HS-27A (cell line): ENCODE results near the gene RWDD1.

Source experiments
- DNase-seq: peaks from one replicate; pipeline ENCODE4 v3.0.0-alpha.2; 2012; ENCODE audit warnings: low read depth, missing footprints

RWDD1 gene, protein sequence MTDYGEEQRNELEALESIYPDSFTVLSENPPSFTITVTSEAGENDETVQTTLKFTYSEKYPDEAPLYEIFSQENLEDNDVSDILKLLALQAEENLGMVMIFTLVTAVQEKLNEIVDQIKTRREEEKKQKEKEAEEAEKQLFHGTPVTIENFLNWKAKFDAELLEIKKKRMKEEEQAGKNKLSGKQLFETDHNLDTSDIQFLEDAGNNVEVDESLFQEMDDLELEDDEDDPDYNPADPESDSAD

DNA sequence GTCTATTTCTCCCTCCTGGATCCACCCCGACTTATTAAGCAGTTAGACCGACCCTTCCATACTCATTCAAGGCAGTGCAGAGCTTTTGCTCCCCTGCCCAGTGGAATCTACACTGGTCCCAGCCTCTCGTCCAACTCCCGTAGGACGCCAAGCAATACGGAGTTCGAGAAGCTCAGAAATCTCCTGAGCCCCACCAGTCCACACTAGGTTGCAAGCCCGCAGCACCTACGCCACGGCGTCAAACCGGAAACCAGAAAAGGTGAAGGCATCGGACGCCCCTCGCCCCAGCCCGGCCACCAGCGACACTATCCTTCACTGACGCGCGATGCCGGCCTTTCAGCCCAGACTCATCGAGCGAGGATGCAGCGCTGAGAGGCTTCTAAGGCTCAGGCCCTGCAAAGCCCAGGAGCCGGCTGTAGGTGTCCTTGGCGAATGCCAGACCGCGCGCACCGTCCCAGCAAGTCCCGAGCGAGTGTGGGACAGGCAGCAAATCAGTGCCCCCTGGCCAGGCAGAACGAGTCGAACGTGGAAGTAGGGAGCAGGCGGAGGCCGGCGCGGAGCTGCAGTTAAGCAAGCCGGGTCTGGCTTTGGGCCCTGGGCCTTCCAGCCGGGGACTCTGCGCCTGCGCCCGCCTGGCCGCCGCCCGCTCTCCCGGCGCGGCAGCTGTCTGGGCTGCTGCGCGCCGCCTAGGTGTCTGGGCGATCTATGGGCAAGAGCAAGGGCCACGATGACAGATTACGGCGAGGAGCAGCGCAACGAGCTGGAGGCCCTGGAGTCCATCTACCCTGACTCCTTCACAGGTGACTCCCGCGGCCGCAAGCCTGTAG, at the start of gene RWDD1:
RWDD1 (plus strand) TSS at position 649 of the 827 bp plus-strand sequence; CDS start at position 728, 79 bp downstream.
- peak; percentile 97 for DNase-seq

DNA sequence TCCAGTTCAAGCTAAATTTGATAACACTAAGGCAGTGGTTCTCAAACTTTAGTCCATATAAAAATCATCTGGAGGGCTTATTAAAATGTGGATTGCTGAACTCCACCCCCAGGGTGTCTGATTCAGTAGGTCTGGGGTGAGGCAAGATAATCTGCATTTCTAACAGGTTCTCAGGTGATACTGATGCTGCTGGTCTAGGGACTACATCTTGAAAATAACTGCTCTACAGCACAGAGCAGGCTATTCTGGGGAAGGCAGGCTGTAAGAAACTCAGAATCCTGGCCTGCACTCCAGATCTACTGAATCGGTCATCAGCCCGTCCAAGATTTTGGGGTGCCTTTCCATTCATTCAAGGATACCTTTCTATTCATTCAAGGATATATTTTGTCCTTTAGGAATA, 48.4 kb upstream of the RWDD1 start:
- no peak for DNase-seq

DNA sequence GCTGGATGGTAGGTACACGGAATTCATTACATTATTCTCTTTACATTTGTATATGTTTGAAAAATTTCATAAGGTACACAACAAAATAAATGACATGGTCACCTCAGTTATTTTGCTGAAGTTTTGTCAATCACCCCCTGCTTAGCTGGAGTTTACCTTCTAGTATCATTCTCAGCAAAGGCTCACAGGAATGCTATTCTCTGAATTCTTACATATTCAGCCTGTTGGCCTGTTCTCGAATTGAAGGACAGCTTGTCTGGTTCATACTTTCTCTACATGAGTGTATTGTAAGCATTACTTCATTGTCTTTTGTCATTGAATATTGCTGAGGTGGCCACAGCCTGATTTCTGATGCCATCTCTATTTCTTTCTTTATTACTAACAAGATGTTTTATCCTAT, 47.1 kb upstream of the RWDD1 start:
- no peak for DNase-seq

DNA sequence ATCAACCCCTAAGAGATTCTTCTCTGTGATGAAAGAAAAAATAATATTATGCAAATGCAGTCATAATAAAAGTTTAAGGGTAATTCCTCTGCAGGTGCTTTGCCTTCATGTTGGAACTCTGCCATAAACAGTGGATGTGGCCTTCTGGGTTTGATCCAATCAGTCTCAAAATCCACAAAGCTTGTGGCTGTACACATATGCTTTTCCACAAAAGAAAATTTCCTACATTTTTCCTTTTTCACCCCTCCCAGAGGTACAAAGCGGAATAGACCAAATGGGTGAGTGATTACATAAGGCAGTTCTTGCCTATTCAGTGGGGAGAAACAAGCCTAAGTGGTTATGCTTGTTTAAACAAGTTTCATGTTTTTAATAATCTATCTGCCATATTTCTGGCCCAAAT, 43.2 kb upstream of the RWDD1 start:
- DNase-seq = no peak

DNA sequence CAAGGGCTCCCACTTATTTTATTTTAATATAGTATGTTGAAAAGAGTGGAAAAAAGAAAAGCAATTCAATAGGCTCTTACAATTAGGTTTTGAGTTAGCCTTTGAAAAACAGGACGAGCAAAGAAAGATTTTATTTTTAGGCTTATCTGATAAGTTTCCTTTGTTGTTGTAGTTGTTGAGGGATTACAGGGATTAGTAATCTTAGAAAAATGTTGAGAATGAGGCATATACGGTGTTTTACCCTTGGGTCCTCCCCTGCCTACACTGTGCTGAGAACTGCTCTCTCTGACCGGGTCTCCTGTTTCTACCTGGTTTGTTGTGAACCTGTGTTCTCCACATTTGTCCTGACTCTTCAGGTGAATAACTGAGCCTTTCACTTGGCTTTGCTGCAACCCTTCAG, 42.5 kb upstream of the RWDD1 start:
- no peak for DNase-seq

DNA sequence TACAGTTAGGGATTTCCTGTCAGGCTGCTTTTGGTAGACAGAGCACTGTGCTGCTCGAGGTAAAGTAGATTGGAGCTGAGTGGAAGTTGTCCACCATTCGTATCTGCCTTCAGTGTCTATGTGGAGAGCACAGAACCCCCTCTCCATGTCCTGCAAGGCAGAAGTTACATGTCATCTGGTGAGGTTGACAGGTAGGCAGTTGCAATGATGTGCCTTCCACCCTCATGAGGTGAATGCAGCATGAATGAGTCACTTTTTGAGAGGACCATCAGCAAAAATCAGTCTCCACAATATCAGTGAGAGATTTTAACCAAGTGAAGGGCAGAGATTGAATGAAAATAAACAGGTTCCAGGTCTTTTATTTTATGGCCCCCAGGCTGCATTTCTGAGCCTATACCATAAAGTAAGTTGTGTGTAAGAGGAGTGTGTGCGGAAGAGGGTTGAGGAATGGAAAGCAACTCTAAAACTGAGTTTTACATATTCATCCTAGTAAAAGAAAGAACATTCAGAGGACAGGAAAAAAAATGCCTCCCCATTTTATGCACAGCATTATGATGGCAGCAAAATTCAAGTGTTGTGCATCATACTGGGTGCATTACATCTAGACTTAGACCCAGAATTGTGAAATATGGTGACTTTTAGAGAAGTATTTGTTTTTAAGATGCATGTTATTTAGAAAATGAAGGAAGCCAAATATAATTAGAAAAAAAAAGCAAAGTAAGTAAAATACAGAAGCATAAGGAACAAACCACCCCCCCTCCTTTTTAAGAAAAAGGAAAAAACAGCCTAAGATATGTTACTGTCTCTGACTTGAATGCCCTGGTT, 41.6 kb upstream of the RWDD1 start:
- no peak for DNase-seq

DNA sequence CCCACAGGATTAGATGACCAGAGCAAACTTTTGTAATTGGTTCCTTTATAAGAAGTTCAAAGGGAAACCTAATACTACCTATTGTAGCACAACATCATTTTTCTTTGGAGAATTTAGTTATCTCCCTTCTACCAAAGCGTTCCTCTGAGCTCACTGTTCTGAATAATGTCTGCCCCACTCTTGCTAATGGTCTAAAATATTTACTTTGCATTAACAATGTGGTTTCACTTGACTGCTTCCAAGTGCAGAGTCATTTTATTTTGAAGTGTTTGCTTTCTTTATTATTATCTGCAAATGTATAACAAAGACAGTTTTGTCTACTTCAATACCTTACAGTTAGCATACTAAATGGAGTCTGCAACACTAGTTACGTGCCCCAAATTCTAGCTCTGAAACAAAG, 40.9 kb upstream of the RWDD1 start:
- DNase-seq = no peak

DNA sequence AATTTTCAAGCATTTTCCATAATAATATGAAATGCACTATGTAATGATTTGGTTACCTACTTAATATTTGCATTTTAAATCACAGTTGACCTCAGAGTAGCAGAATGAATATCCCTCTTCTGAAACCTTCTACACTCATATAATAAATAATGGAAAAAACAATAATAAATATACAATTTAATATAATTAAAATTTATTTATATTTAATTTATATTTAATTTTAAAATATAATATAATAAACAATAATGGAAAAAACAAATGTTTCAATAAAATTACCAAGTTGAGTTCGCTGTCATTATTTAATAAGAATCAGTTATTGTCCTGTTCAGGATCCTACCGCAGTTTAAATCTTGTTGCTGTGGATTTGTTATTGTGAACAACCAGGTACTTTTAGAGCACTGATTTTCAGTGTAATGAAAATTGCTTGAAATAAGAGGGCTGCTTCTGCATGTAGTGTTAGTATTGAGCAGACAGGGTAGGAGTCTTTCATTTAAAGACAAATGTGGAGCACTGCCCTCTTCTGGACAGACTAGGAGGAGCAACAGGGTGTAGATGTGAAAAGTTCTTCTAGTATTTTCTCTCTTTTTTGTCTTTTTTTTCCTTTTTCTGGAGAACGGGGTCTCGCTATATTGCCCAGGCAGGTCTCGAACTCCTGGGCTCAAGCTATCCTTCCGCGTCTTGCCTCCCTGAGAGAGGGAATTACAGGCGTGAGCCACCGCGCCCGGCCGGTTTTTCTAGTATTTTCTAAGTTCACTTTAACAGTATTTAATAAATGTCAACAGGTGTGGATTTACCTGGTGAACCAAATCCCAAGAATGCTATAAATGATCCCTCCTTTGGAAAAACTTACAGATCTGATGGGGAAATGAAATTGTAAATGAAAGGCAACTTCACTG, 39.4 kb upstream of the RWDD1 start:
- no peak for DNase-seq

DNA sequence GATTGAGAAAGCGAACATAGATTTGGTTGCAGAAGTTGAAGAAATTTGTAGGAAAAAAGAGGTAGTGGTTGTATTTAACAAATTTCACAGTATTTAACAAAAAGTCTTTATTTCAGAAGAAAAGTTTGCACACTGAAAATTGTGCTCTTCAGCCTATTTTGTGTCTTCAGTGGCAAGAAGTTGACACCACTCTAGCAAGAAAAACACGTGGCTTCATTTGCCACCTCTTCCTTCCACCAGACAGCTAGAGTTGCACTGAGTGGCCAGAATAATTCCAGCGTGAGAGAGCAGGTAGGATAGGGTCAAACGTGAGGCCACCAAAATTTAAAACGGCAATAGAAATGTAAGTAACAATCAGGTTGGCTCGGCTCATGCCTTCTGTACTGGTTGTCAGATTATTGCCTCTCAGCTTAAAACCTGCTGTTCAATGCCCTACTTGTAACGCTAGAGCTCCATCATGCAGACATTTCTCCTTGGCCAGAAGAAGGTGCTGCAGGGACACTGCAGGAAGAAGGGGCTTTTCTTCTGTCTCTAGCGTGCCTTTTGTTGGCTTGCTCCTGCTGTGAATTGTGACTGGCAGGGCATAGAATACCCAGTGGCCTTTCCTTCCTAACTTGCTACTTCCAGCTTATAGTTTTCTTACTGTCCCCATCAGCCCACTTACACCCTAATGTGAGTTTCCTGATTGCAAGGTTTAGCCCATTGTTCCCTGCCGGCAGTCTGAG, 37.9 kb upstream of the RWDD1 start:
- no peak for DNase-seq

DNA sequence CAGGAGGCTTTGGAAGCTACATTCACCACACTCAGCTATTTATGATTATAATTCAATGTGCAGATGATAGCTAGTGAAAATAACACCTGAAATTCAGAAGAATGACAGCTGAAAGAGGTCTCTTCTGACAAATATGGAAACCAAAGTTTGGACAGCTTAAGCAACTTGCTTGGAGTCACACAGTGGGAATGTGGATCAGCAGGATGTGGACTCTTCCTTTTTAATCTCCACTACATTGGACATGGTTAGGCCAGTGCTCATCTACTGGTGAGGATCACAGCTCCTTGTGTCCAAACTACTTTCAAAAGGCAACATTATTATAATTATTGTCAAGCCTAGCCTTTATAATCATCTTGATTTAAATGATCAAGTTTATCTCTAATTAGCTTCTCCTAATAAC, 36.2 kb upstream of the RWDD1 start:
- DNase-seq = no peak

DNA sequence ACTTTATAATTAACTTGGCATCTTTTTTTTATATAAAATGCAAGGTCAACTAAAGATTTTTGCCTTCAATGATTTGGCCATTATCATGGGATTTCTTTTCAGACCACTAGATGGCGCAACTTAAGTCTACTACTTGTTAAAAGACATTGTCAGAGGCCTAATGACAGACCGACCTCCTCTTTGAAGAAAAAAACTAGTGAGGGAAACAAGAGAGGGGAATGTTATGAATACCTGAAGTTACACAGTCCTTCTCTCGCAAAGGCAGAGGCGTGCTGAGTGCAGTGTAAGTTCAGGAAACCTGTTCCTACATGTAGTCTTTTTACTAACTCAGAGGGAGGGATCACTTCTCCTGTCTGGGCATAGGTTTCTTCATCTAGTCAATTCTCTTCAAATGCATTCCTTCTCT, 35.1 kb upstream of the RWDD1 start:
- no peak for DNase-seq

DNA sequence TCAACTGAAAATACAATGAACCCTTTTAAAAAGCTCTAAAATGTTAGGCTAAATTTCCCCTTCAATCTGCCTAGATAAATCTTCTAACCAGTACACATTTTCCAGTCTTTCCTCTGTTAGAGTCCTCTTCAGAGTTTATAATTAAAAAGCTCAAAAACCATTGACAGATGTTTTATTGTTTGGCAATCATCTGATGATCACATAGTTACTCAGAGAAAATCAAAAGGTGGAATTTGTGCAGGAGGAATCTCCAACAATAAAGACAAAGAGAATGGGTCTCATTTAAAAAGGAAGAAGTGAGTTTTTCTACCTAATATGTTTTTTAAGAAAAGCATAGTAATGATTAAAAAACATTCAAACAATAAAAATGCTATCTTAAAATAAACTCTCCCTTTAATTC, 28.9 kb upstream of the RWDD1 start:
- no peak for DNase-seq

DNA sequence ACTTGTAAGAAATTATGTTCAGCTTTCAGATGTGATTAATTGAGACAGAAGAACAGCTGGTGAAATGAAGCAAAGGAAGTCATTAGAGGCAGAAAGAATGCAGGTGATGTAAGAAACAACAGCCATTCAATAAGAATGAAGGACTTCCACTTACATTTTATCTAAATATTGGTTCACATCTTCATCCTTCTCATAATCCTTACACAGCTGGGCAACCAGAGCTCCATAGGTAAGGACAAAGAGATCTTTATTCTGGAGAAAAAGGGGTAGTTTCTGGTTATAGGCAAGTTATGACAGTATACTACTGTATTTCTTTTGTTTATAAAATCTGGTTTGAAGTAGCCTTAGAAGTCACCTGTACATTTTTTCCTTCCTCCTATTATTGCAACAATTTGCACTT, 28.2 kb upstream of the RWDD1 start:
- no peak for DNase-seq

DNA sequence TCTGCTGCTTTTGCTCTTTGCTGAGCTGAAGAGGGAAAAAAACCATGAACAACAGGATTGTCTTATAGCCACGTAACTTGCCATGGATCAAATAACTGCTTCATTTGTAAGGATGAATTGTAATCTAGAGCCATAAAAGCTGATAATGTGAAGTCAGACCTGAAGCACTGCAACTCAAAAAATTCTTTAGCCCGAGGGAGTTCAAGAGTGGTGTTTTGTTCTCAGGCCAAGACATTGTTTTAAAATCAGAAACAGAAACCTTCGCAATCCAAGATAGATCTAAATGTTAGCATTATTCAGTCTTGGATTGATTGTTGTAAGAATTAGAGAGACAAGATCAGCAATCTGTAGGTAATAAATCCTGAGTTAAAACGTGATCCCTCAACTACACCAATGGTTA, 25.7 kb upstream of the RWDD1 start, which contains the start of gene TRAPPC3L:
TRAPPC3L (minus strand) TSS at position 34 of the 400 bp plus-strand sequence. CDS start 170 bp downstream, outside the sequence.
- no peak for DNase-seq

DNA sequence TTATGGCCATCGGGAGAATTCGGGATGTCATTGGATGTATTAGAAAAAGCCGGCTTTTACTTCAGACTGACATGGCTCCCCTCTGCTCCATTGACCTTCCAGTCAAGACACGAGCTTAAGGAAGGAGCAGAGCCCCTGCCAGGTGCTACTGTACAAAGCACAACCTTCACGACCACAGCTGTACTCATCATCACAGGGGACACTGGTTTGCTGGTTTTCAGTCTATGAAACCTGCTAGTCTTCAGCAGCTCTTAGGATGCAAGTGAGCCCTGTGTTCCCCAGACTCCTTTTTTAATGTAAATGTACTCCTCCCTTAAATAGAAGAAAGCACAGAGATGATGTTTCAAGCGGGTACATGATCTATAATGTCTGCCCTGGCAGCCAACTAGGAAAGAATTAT, 23.9 kb upstream of the RWDD1 start:
- DNase-seq = no peak

DNA sequence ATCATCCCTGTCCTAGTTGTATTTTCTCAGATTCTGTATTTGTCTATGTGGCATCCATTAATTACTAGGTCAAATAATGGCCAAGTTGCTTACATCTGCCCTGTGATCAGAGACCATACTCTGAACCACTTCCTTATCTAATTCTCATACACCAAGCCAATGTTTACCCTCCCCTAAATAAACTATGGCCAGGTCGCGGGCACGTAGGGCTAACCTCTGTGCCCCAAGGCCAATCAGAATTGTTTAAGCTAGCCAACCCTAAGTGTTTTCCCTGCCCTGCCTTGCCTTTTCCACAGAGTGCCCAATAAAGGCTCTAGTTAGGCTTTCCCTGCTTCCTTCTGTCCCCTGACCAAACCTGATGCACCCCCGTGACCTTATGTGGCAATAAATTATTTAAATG, 20.5 kb upstream of the RWDD1 start:
- DNase-seq = no peak

DNA sequence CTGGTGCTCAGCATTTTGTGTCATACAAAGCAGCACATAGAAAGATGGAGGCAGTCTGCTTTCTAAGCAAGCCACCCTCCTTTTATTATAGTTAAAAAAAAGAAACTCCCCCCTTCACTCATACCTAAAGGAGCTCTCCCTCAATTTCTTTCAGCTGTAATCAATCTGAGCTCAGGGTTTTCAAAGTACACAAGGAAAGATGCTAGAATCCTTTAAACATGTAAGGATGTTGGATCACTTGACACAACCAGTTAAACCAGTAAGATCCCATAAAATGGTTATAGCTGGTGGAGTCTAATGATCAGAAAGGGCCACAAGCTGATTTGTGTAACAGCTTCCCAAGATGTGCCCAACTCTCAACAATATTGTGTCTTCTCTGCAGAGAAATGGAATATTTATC, 17.9 kb upstream of the RWDD1 start, which contains the start of gene CALHM4:
CALHM4 (plus strand) TSS at position 301 of the 400 bp plus-strand sequence; CDS start at position 344, 43 bp downstream.
- DNase-seq = no peak

DNA sequence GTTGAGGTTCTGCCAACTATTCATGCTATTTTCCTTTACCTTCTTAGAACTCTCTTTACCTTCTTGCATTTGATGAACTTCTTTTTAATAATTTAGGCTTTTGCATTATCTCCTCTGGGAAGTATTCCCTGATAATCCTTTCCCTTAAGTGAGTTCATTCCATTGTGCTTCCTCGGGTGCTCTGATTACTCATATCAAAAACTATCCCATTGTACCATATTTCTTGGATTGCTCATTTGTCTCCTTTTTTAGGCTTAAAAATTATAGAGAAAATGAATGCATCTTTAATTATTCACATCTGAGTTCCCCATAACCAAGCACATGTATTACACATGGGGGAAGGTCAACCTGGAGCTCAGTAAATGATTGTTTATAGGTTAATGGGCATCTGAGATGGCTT, 15.2 kb upstream of the RWDD1 start:
- DNase-seq = peak; percentile 77

DNA sequence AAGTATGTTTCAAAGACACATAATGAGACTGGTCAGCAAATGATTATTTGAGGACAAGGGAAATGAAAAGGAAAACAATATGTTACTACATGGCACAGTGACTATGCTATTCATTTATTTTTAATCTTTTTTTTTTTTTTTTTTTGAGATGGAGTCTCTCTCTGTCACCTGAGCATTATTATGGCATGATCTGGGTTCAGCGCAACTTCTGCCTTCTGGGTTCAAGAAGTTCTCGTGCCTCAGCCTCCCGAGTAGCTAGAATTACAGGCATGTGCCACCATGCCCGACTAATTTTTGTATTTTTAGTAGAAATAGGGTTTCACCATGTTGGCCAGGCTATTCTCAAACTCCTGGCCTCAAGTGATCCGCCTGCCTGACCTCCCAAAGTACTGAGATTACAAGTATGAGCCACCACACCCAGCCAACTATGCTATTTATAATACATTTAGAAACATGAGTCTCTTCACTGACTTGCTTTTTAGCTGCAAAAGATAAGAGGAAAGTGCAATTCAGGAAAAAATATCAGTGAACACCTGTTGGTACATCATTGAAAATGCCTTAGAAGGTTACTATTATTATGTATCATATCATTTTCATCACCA, 14.4 kb upstream of the RWDD1 start:
- DNase-seq = no peak

DNA sequence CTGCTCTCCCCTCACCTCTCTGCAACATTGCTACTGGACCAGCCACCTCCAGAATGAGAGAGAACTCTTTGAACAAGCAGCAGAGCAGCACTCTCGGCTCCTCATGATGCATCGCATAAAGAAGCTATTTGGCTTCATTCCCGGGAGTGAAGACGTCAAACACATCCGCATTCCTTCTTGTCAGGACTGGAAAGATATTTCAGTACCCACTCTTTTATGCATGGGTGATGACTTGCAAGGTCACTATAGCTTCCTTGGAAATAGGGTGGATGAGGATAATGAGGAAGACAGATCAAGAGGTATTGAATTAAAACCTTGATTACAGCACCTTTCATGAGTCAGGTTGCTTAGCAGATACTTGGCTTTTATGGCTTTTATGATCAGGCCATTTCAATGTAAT, 13.4 kb upstream of the RWDD1 start:
- DNase-seq = peak; percentile 91
